ENCODE results near the gene NADSYN1.

- no peak for TF ChIP-seq POLR2A (IDR thresholded peaks at IDR 0.05)
- TF ChIP-seq CTCF (IDR thresholded peaks at IDR 0.05): no peak
Observed at GRCh38 chr11:71465054-71465453, 12.1 kb downstream of the NADSYN1 start.
